Omental fat pad (tissue), 4 donors: ENCODE measurements around the gene PRRC1. TPM values are rescaled to one million over a fixed set of nuclear protein-coding genes. Genes with fewer than 3 reads are reported as not detected.
"Not testable (repeated sequence)": the region's sequence is repeated elsewhere in the genome, so short reads cannot be mapped to it uniquely, and the experiment has no call there.

ENCODE experiments used
- ATAC-seq: fragments of 150-250 bp; one replicate; pipeline ENCODE4 v1.9.1; 2016; ENCODE audit warnings: mild to moderate bottlenecking, moderate library complexity; ENCODE audit not compliant: low FRiP score
- DNase-seq: peaks from one replicate; pipeline ENCODE4 v3.0.0-alpha.2; 2019; ENCODE audit warnings: low spot score
- total RNA-seq, 4 donors: library from RNA; depleted of rRNA; stranded (reverse); fragments of >200 nt; gene quantifications; one replicate each; pipeline ENCODE4 v1.1.0, GENCODE V29; 2016
- TF ChIP-seq, protein P1 (sequence below), 3 donors: fragments of 450-650 bp; IDR thresholded peaks; one replicate each; pipeline ENCODE4 v1.5.1; 2016 to 2017; ENCODE audit warnings: antibody characterized with exemption in 3 of 3, mild to moderate bottlenecking in 3 of 3, moderate library complexity in 2 of 3

PRRC1 gene
- total RNA-seq, 4 donors from 2014 or later: 31.2 to 41.8 (median 34.1) TPM

DNA sequence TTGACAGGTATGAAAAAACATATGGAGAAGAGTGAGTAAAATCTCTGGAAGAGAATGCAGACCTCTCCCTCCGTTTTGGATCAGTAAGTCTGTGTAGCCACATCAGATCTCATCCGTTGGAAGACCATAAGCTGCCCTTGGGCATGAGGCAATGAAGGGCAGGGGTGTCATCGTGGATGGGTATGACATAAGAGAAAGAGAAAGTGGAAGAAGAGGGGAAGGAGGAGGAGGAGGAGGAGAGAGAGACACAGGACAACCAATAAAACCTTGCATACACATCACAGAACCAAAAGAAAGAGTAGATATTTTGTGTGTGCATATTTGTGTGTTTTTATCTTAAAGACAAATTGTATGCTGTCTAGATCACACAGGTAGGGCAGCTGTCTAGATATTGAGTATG is 50.7 kb downstream of the PRRC1 start:
- no peak for ATAC-seq
- TF ChIP-seq, protein P1, sequence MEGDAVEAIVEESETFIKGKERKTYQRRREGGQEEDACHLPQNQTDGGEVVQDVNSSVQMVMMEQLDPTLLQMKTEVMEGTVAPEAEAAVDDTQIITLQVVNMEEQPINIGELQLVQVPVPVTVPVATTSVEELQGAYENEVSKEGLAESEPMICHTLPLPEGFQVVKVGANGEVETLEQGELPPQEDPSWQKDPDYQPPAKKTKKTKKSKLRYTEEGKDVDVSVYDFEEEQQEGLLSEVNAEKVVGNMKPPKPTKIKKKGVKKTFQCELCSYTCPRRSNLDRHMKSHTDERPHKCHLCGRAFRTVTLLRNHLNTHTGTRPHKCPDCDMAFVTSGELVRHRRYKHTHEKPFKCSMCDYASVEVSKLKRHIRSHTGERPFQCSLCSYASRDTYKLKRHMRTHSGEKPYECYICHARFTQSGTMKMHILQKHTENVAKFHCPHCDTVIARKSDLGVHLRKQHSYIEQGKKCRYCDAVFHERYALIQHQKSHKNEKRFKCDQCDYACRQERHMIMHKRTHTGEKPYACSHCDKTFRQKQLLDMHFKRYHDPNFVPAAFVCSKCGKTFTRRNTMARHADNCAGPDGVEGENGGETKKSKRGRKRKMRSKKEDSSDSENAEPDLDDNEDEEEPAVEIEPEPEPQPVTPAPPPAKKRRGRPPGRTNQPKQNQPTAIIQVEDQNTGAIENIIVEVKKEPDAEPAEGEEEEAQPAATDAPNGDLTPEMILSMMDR (IDR thresholded peaks at IDR 0.05): no peak
- DNase-seq: no peak

DNA sequence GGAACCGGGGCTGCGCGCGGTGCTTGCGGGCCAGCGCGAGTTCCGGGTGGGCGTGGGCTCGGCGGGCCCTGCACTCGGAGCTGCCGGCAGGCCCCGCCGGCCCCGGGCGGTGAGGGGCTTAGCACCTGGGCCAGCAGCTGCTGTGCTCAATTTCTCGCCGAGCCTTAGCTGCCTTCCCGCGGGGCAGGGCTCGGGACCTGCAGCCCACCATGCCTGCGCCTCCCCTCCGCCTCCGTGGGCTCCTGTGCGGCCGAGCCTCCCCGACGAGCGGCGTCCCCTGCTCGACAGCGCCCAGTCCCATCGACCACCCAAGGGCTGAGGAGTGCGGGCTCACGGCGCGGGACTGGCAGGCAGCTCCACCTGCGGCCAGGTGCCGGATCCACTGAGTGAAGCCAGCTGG is 52.0 kb downstream of the PRRC1 start:
- not testable (repeated sequence) for ATAC-seq

DNA sequence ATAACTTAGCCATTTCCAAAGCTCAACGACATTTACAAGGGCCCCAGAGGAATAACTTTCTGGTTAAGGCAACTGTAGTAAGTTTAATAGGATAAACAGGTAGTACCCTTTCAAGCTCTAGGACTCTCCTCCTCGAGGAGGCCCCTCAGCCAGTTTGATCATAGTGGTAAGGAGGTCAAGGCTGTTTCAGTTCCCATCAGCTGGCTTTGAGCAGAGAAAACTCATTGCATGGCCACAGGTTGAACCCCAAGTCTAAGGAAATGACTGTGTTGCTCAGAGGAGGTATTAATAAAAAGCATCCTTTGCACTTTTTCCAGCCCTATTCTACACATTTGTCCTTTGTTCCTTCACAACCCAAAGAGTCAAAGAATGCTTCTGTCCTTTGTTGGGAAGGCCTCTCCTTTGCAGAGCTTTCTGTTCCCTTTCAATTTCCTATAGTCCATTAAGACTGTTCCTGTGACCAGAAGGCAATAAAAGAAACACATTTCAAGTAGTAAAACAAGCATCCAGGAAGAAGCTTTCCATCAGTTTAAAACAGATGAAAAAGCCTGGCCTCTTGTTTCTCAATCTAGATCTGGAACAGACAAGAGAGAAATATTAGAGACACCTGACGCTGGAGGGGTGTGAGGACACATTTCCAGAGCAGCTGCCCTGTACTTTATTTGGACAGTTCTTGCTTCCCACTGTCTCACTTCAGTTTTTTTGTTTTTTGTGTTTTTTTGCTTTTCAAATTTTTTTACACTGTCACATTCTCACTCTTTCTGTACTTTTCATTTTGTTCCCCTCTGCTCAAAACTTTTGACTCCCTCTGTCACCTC is 54.1 kb downstream of the PRRC1 start:
- ATAC-seq: no peak
- no peak for DNase-seq
- TF ChIP-seq, protein P1 (IDR thresholded peaks at IDR 0.05): no peak

More for the DNA sequence above, 52.0 kb downstream of the PRRC1 start:
- DNase-seq: not testable (repeated sequence)

DNA sequence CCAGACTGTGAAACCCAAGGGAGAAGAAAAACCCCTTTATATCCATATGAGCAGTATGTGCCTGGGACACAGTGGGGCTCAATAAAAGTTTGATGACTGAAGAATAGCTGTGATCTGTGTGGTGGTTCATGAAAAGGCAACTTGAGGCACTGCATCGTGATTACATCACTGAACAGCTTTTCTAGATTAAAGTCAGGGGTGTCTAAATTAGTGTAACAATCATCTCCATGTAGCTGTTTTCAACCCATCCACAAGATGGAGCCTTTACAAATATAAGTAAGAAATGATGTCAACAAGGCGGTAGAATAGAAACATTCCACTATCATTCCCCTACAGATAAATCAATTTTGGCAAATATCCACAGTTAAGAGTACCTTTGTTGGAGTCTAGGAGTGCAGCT is 55.5 kb downstream of the PRRC1 start:
- TF ChIP-seq, protein P1 (IDR thresholded peaks at IDR 0.05): no peak
- no peak for ATAC-seq
- DNase-seq: no peak

DNA sequence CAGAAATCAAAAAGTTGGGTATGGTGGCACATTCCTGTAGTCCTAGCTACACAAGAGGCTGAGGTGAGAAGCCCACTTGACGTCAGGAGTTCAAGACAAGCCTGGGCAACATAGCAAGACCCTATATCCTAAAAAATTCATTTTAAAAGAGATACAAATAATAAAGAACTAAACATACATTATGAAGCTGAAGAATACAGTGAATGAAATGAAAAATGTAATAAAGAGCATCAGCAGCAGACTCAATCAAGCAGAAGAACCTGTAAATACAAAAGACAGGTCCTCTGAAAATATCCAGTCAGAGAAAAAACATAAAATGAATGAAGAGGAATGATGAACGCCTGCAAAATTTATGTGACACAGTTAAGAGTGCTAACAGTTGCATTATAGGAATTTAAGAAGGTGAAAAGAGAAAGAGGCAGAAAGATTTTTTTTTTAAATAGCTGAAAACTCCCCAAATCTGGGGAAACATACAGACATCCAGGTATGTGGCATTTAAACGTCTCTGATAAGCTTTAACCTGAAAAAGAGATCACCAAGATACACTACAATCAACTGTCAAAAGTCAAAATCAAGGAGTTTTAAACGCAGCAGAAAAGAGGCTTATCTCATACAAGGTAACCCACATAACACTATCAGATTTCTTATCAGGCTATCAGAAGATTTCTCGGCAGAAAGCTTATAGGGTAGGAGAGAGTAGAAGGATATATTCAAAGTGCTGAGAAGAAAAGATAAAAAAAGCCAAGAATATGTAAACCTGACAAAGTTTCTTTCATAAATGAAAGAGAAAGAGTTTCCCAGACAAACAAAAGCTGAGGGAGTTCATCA is 57.6 kb downstream of the PRRC1 start:
- TF ChIP-seq, protein P1 (IDR thresholded peaks at IDR 0.05): no peak
- ATAC-seq (no peak), DNase-seq (no peak)

DNA sequence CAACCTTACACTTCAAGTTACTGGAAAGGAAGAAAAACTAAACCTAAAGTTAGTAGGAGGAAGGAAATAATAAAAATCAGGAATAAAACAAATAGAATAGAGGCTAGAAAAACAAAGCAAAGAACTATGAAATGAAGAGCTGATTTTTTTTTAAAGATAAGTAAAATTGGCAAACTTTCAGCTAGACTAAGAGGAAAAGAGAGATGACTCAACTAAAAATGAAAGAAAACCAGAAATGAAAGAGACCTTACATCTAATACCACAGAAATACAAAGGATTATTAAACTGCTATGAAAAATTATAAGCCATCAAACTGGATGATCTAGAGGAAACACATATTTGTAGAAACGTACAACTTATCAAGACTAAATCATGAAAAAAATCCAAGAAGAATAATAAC is 60.0 kb downstream of the PRRC1 start:
- TF ChIP-seq, protein P1 (IDR thresholded peaks at IDR 0.05): no peak
- no peak for DNase-seq
- no peak for ATAC-seq

DNA sequence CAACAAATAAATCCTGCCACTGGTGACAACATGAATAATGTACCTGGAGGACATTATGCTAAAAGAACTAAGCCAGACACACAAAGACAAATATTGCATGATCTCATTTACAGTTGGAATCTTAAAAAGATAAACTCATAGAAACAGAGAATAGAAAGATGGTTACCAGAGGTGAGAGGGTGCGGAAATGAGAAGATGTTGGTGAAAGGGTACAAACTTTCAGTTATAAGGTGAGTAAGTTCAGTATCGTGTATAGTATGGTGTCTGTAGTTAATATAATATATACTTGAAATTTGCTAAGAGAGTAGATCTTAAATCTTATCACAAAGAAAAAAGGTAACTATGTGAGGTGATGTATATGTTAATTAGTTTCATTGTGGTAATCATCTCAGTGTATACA is 63.3 kb downstream of the PRRC1 start:
- no peak for ATAC-seq

More for the DNA sequence above, 63.3 kb downstream of the PRRC1 start:
- TF ChIP-seq, protein P1 (IDR thresholded peaks at IDR 0.05): no peak
- DNase-seq: no peak
